Measurements from ENCODE around the gene LZTS3. TPM values are rescaled to one million over a fixed set of nuclear protein-coding genes. Genes with fewer than 3 reads are reported as not detected.
"Not testable (repeated sequence)": the region's sequence is repeated elsewhere in the genome, so short reads cannot be mapped to it uniquely, and the experiment has no call there.

The LZTS3 gene
- total RNA-seq, 1 donor from 2014 or later: 12.8 TPM

GRCh38 chr20:3183896-3184612, 10.7 kb upstream of the LZTS3 start:
- Histone ChIP-seq H3K4me3 (no peak overlapping the region), H3K27me3 (no peaks in the 10 kb centered on the region), H3K4me1 (no peaks in the 10 kb centered on the region), H3K36me3 (no peaks in the 10 kb centered on the region), H3K9me3 (no peaks in the 10 kb centered on the region), H3K27ac (no peak overlapping the region)
- DNase-seq (ENCODE audit: extremely low spot score in 2 of 2): no peak
- intact Hi-C loops (cut with DNase I): no loop called here
- TF ChIP-seq POLR2A (IDR thresholded peaks at IDR 0.05) (no peak), CTCF (IDR thresholded peaks at IDR 0.05) (no peak), POLR2AphosphoS5 (IDR thresholded peaks at IDR 0.05; ENCODE audit: insufficient read depth in 1 of 2, low read depth in 1 of 2) (no peak)

- H3K27me3 ChIP-seq; H3K4me1 ChIP-seq; DNase-seq (ENCODE audit: extremely low spot score in 2 of 2); H3K9me3 ChIP-seq; intact Hi-C loops (cut with DNase I); H3K4me3 ChIP-seq; H3K36me3 ChIP-seq; H3K27ac ChIP-seq: not testable (repeated sequence)
These were observed 9.1 kb upstream of the LZTS3 start for GRCh38 chr20:3182429-3182828.

- Histone ChIP-seq H3K36me3 (no peaks in the 10 kb centered on the region), H3K9me3 (no peaks in the 10 kb centered on the region), H3K27ac (no peak overlapping the region), H3K27me3 (no peaks in the 10 kb centered on the region), H3K4me1 (no peaks in the 10 kb centered on the region), H3K4me3 (no peak overlapping the region)
- no peak for DNase-seq (ENCODE audit: extremely low spot score in 2 of 2)
- TF ChIP-seq CTCF (IDR thresholded peaks at IDR 0.05): no peak
- TF ChIP-seq POLR2AphosphoS5 (IDR thresholded peaks at IDR 0.05; ENCODE audit: insufficient read depth in 1 of 2, low read depth in 1 of 2): no peak
- TF ChIP-seq POLR2A (IDR thresholded peaks at IDR 0.05): no peak
- intact Hi-C loops (cut with DNase I): no loop called here
These were observed 7.9 kb upstream of the LZTS3 start for GRCh38 chr20:3181270-3181669.

GRCh38 chr20:3180319-3180718, 7.0 kb upstream of the LZTS3 start:
- Histone ChIP-seq H3K4me3 (no peak overlapping the region), H3K4me1 (no peaks in the 10 kb centered on the region), H3K27me3 (no peaks in the 10 kb centered on the region), H3K27ac (no peak overlapping the region), H3K9me3 (no peaks in the 10 kb centered on the region), H3K36me3 (no peaks in the 10 kb centered on the region)
- intact Hi-C loops (cut with DNase I): no loop called here
- DNase-seq (ENCODE audit: extremely low spot score in 2 of 2): no peak
- TF ChIP-seq POLR2A (IDR thresholded peaks at IDR 0.05) (no peak), CTCF (IDR thresholded peaks at IDR 0.05) (no peak), POLR2AphosphoS5 (IDR thresholded peaks at IDR 0.05; ENCODE audit: insufficient read depth in 1 of 2, low read depth in 1 of 2) (no peak)

- no peak for DNase-seq (ENCODE audit: extremely low spot score in 2 of 2)
- intact Hi-C loops (cut with DNase I): no loop called here
- Histone ChIP-seq H3K27me3 (no peaks in the 10 kb centered on the region), H3K27ac (no peak overlapping the region), H3K36me3 (no peaks in the 10 kb centered on the region), H3K4me3 (no peak overlapping the region), H3K4me1 (peaks cover 10% of the 10 kb centered on the region), H3K9me3 (no peaks in the 10 kb centered on the region)
- TF ChIP-seq CTCF (IDR thresholded peaks at IDR 0.05) (no peak), POLR2AphosphoS5 (IDR thresholded peaks at IDR 0.05; ENCODE audit: insufficient read depth in 1 of 2, low read depth in 1 of 2) (no peak), POLR2A (IDR thresholded peaks at IDR 0.05) (no peak)
These were observed 4.6 kb upstream of the LZTS3 start for GRCh38 chr20:3177746-3178485.
